ENCODE data around the gene RGL1.

RGL1 gene

DNA sequence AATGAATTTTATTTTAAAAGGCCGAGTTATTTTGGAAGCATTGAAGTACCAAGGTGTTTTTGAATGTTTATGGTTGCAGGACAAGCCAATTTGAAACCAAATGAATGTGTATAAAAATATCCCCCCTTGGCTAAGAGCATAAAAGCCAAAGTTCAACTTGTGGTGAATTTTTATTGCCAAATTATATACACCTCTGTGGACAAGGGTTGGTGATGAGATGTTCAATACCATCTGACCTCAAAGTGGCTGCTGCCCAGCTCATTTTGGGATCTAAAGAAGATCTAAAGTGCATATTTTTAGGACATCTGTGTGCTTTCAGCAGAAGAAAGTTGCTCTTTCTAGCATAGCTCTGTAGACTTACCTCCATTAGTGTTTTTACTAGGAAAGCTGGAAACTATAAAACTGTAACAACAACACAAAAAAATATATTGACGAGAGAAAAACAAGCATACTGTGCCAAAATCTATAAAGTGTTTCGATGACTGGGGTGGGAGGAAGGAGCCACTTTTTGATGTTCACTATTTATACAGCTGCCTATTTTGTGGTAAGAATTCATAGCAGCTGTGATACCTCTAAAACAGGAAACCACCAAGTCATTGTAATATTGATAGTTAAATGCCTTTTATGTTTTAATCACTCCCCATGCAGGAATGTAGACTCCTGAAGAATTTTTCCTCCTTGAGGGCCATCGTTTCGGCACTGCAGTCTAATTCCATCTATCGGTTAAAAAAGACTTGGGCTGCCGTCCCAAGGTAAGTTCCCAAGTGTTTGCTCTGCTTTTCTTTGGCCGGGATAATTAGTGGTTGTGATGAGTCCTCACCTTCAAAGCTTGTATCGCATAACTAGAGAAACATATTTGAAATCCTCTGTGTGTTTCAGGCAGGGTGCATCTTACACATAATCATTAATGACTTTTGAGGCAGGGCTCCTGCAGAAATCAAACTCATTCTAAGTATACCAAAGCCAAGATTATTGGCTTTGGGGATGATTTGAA lies 83.2 kb downstream of the RGL1 start:
- no peak for DNase-seq

DNA sequence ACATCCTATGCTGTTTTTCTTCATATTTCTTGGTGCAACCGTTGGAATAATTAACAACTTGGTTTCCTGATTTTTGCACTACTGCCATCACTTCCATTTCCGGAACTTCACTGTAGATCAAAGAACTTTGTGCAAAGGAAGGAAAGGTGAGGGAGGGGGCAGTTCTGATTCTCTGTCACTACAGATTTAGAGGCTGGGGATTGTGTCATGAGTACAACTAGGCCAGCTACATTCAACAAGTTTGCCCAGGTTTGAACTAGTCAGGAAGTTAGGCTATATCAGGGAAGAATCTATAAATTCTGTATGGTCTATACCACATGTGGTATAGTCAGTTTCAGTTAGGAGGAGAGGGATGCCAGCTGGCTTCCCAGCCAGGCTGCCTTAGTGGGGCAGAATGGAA lies 84.2 kb downstream of the RGL1 start:
- DNase-seq, result no peak

DNA sequence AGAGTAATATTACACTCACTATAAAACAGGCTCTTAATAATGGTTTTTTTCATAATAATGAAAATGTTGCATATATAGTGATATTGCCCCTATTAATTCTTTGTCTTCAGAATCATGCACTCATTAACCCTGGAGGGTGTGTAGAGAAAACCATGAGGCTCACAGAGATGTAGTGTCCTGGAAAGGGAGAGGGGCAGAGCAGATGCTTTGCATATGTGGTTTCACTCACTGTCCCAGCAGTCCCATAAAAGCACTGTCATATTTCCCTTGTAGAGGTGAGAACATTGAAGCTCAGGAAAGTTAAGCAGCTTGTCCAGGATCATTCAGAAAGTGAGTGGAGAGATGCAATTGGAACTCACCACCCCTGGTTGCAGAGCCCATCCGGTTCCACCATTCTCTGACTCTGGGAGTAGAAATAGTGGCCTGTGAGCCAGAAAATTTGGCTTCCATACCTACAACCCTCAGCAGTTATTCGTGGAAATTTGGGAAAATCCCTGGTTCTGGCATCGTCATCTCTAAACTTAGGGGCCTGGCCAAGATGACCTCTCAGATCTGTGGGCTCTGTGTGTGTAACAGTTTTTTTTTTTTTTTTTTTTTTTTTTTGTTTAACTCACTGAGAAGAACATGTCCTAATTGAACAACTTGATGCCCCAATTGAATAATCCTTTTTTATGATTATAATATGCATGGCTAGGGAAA lies 86.4 kb downstream of the RGL1 start:
- DNase-seq, result no peak

DNA sequence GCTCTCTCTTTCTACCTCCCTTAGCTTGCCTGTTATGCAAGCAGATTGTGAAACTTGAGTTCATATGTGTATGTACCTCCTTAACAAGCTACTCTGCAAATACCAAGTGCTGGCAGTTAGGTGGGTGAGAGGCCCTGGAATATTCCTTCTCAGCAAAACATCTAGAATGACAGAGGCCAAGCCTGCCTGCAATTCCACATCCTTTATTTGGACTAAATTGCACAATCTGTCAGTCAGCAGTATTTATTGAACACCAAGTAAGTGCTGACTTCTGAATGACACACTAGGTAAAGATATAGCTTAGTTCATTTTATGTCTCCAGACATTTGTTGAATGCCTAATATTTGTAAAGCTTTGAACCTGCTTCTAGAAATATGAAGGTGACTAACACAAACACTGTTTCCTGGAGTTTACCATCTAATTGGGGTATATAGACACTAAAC lies 87.5 kb downstream of the RGL1 start:
- no peak for DNase-seq

DNA sequence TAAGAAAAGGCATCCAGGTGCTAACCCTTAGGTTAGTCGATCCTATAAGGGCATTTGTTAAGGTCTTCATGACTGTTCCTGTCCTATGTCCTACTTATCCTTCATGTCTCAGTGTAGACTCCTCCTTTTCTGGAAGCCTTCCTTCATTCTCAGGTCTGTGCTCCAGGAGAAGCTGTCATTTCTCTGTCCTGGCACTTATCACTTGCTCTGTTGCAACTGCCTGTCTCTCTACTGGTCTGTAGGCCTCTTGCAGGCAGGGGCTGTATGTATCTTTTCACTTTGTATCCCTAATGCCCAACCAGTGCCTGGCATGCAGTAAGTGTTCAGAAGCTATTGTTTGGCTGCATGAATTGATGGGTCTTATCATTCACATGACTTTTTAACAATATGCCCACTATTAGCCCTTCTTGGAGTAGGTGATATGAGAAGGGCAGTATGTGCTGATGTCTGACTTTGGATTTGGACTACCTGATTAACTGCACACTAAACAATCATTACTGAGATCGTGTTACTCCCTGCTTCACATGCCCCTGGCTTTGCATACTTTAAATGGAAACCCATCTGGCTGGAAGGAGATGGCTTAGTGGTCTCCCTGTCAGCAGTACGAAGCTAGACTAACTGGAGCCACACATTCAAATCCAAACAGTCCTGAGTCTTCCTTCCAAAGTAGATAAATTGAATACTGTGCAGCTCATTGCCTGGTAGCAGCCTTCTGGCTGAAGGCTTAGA lies 88.8 kb downstream of the RGL1 start:
- no peak for DNase-seq

DNA sequence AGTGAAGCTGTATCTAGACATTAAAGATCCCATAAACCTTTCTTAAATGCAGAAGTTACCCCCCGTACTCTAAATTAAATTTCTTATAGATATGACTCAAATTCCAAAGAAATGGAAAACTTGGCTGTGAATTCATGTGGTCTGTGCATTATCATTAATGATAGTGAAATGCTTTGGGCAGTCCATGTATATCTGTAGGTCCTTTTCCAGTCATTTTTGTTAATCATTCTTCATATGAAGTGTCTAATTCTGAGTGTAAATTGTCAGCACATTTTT lies 89.3 kb downstream of the RGL1 start:
- DNase-seq, result no peak

DNA sequence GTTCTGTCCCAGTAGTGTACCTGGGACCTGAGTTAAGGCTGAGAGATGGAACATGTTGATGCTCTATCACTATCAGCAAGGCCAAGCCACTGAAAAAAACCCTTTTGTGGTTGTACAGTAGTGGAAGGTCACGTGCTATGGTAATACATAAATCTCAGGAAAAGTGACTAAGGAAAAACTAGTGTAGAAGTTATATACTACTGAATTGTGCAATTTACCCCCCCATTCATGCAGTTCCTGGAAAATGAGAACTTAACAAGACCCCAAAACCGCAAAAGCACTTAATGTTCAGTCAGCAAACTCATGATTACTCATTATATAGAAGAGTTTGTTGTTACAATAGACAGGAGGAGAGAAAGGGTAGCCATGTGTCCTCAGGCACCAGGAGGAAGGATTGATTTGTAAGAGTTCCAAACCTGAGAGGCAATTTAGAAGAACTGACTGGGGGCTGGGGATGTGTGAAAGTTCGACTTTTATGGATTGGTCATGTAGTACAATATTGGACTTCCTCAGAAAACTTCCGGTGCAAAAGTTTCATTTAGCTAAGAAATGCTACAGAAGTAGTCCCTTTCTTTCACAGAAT lies 91.6 kb downstream of the RGL1 start:
- DNase-seq, result no peak

DNA sequence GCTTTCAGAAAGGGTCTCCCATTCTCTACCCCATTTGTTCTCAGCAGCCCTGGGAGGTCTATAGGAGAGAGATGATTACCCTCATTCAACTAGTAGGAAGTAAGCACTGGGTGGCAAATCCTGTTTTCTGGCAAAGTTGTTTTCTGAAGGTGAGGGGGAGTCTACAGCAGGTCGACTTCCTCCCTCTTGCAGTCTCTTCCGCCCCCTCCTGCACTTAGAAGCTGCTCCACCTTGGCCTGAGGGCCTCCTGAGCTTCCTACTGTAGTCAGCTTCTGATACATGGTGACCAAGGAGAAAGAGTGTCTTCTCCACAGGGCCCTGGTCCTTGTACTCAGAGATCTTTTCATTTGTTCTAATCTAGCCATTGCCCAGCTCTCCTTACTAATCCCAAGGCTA lies 93.1 kb downstream of the RGL1 start:
- DNase-seq, result no peak

DNA sequence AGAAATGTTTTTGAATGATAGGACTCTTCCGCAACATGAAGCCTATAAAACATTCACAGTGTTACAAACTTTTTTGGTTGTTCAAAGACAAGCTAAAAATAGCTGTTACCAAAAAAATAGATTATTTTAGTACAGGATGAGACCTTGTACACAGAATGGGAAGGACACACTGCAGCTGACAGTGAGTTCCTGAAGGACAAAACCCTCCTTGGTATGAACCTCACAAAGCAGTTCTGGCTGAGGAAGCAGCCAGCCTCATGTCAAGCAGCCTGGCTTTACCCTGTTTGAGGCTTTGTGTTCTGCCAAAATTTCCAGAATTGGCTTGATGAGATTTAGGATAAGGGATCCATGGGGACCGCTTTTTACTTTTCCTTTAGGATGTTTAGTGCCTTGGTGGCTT lies 93.7 kb downstream of the RGL1 start:
- no peak for DNase-seq

DNA sequence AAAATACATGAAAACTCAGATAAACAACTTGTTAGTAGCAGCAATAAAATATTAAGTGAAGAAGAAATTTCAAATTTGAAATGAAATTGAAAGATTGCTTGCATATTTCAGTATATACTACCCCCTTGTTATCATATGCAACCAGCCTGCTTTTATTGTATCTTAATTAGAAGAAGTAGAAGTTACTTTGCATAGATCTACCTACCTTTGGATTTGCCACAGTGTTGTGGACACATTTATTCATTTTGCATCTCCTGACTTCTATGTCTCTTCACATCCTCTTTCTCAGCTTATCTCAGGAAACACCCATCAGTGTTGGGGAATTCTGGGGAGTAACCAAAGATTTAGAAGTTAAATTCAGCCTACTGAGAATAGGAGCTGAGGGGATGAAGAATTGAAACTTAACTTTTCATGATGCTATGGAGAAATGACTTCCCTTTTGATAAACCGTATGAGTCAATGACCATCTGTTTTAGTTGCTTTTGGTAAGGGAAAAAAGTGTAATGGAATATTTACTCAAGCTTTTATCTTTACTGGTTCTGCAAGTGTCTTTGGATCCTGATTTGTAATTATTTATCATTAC lies 96.9 kb downstream of the RGL1 start:
- no peak for DNase-seq

DNA sequence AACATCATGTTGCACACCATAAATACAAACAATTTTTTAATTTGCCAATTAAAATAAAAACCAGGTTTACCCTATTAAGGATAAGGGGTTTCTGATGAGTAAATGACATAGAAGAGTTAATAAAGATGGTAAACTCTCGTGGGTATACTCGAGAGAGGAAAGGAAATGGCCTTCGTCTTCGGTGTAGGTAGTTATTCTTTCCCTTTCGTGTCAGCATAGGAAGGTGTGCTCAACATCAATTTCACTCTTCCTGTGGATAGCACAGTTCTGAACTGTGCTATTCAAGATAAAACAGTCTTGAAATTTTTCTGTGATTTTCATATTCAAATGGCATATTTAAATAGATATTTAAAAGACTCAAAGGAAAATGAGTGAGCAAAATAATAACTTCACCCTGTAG lies 98.2 kb downstream of the RGL1 start:
- no peak for DNase-seq

DNA sequence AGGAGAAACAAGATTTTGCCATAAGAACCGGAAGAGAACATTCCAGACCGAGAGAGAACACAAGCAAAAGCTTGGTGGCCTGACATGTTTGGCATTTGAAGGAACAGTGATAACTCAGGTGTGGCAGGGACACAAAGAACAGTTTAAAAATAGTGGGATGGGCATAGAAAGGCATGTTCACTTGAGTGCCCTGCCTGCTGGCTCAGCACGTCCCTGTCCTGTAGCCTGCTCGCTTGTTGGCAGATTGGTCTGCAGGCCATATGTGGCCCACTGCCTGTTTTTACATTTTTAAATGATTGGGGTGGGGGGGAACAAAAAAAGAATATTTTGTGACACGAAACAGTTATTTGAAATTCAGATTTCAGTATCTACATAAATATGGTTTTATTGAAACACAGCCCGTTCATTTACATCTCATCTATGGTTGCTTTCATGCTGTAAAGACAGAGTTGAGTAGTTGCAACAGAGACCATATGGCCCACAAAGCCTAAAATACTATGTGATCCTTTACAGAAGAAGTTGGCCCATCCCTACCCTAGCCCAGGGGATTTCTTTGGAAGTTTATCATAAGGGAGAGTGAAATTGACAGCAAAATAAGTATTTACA lies 100.7 kb downstream of the RGL1 start:
- DNase-seq, result no peak

DNA sequence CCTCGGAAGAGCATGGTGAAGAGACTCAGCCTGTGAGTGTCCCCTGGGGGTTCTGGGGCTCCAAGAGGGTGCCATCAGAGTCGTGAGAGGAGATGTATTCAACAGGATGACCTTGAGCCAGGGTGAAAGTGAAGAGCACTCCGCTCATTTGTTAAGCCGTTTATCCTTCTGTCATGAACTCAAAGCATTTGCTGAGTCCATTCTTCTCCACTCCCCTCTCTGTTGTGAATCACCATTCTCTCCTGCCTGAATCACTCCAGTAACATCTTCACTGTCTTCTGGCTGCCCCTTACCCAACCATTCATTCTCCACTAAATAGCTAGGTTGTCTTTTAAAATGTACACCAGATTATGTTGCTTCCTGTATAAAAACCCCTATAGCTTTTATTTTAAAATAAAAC lies 102.2 kb downstream of the RGL1 start:
- DNase-seq, result no peak

DNA sequence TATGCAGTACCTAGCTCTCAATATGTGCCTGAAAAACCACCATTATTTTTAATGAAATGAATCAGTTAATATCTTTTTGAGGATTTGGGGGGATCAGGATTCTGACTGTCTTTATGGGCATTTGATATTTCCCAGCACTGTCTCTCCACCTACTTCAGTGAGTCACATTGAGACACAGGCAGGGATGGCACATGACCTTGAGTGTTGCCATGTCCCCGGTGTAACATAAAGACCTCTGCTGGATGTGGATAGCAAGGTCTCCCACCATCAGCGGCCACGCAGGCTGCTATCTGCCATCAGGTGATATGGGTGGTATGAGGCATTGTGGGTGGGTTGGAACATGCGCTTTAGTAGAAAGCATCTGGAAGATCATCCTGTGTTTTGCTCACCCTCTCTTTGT lies 103.2 kb downstream of the RGL1 start:
- no peak for DNase-seq

DNA sequence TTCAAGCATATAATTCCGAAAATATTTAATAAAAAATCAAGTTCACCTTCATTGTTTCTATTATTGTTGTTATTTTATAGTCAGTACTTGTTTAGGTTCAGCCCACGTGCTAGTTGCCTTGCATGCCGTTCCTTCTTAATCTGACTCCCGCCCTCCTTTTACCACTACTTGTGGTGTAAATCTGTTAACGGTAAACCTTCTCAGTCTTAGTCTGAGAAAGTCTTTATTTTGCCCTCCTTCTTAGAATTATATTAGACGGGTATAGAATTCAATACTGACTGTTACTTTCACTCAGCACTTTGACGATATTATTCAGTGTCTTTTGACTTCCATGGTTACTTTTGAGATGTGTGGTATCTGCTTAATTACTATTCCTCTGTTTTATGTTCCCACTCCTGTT lies 104.8 kb downstream of the RGL1 start:
- DNase-seq, result no peak

DNA sequence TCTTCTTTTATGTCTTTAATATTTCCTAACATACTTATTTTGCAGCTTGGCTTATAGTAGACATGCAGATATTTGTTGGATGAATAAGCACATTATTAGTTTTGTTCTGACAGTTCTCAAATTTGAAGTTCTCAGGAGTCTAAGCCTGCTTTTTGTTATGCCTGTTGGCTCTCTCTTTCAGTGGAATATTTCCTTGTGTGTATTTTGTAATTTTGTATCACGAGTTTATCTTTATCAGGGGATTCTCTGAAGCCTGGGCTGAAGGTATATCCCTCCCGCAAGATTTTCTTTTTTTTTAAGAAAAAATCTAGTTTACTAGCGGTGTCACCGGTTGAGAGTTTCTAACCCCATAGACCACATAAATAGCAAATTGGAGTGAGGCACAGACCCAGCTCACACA lies 105.9 kb downstream of the RGL1 start:
- DNase-seq, result no peak

DNA sequence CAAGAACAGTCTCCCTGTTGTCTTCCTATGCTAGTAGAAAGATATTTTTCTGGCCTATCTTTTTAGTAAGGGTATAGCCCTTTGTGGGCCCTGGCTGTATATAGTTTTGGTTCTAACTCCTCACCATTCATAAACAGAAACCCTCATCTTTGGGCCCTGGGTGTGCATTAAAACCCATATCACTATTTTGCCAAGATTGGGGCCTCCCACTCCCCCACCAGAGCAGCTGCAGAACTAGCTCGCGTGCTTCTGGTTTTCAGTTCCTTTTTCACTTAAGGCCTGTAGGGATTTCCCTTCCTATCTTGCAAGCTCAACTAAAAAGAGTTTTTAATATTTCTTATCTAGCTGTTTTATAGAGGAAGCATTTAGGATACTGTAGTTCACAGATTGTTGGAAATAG lies 106.4 kb downstream of the RGL1 start:
- no peak for DNase-seq

DNA sequence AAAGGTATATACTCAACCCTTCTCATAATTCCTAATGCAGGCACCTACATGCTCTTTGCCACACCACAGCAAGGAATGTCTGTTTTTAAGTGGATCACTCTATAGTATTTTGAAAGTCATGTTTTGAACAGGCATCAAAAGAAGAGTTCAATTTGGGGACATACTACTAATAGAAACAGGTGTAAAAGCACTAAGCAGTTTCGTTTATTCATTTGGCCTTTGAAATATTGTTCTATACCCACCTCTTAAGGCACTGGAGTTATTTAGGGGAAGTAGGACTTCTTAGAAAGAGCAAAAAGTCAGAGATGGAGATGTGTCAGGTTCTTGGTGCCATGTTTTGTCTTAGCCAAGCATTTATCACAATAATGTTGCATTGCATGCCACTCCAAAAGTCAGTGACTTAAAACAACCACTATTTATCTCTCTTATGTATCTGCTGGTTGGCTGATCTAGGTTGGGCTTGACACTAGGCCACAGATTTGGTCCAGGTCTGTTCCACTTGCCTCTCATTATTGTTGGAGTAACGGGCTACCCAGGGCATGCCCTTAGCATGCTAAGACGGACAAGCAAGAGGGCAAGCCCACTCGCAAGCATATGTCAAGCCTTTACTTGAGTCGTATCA lies 107.5 kb downstream of the RGL1 start:
- no peak for DNase-seq

DNA sequence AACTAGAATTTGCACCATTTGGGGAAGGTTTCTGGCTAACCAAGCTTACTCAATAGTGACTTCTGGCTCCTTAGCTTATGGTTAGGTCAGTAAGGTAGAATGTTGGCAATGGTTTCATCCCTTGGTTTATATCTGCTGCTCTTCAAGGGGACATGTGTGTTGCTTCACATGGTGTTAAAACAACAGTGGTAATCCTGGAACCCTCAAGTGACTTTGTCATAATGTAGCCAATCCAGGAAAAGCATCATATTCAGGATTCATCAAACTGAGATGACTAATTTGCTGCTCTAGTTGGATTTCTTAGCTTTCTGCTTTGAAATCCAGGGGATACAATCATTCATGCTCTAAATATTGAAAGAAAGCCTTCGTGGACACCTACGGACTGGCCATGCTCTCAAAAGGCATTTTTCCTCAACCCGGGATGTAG lies 108.7 kb downstream of the RGL1 start:
- DNase-seq, result no peak

DNA sequence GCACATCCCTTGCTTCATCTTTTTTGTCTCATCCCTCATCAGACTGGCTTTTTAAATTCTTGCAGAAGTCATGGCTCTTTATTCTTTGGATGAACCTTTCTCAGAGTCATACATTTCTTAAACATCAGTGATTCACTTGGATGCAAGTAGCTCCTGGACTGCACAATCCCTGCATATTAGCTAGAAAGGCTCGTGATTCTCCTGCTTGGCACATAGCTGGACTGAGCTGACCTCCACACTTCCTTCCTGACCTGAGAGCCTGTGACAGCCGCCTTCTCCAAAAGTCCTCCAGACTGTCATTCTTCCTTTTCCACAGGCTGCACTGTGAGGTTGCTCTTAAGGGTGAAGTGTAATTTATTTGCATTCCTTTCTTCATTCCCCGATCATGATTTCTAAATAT lies 109.4 kb downstream of the RGL1 start:
- DNase-seq, result no peak

DNA sequence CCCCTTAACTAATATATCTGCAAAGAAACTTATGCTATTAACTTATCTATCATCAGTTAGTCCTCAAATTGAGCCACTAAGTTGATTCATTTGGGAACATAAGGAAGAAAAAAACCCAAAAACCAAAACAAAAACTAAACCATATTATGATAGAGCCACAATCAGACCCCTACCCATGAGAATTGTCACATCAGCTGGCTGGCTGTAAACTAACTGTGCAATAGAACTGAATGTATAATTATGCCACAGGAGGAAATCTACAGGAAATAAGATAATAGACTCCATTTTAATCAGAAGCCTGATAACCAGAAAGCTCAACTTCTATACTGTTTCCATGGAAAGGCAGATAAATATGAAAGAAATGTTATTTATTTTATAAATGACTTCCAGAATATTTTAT lies 110.0 kb downstream of the RGL1 start:
- DNase-seq, result no peak
